ENCODE data around the gene XKR3.

Gene XKR3

DNA sequence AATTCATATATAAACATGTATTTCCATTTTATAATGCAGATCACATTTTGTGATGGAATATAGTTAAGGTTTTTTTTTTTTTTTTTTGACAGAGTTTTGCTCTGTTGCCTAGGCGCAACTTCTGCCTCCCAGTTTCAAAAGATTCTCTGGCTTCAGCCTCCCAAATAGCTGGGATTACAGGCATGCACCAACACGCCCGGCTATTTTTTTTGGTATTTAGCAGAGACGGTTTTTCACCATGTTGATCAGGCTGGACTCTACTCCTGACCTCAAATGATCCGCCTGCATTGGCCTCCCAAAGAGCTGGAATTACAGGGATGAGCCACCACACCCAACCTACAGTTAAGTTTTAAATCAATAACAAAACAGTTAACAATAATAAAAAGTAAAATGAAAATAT lies 18.8 kb downstream of the XKR3 start:
- TF ChIP-seq EZH2phosphoT487 (IDR thresholded peaks at IDR 0.05; ENCODE audit: low read depth) (no peak), CTCF (IDR thresholded peaks at IDR 0.05; ENCODE audit: low read depth, low read length) (no peak)
- no peaks in the 10 kb centered on the region for H3K36me3 ChIP-seq (replicated peaks; ENCODE audit: low read depth, low read length)
- H3K27ac ChIP-seq (ENCODE audit: low read length), result no peak overlapping the region
- no peak overlapping the region for H3K4me3 ChIP-seq (ENCODE audit: low read length)
- H3K9me3 ChIP-seq (ENCODE audit: insufficient read depth, low read length), result no peaks in the 10 kb centered on the region
- H2AFZ ChIP-seq (ENCODE audit: low read depth, low read length), result no peak overlapping the region
- H3K4me2 ChIP-seq (ENCODE audit: low read length), result no peak overlapping the region
- peaks cover 9% of the 10 kb centered on the region; the same call in 1 of the 2 replicates for H3K4me1 ChIP-seq (ENCODE audit: low read length)
- no peak overlapping the region for H3K9ac ChIP-seq (ENCODE audit: low read length)
- H4K20me1 ChIP-seq (ENCODE audit: insufficient read depth, low read length), result no peaks in the 10 kb centered on the region
- H3K79me2 ChIP-seq (ENCODE audit: low read length), result no peaks in the 10 kb centered on the region
- no peaks in the 10 kb centered on the region for H3K27me3 ChIP-seq (ENCODE audit: low read depth, low read length)

- no peak for TF ChIP-seq EZH2phosphoT487 (IDR thresholded peaks at IDR 0.05; ENCODE audit: low read depth)
- no peak for TF ChIP-seq CTCF (IDR thresholded peaks at IDR 0.05; ENCODE audit: low read depth, low read length)
- Histone ChIP-seq H3K9me3 (ENCODE audit: insufficient read depth, low read length) (no peaks in the 10 kb centered on the region), H3K4me1 (ENCODE audit: low read length) (0 out of 2 replicates have a peak, but pooled peaks cover 4% of the 10 kb centered on the region), H2AFZ (ENCODE audit: low read depth, low read length) (no peak overlapping the region), H3K79me2 (ENCODE audit: low read length) (no peaks in the 10 kb centered on the region), H3K4me2 (ENCODE audit: low read length) (no peak overlapping the region), H3K27ac (ENCODE audit: low read length) (no peak overlapping the region), H3K36me3 (replicated peaks; ENCODE audit: low read depth, low read length) (no peaks in the 10 kb centered on the region), H3K9ac (ENCODE audit: low read length) (no peak overlapping the region), H3K4me3 (ENCODE audit: low read length) (no peak overlapping the region), H4K20me1 (ENCODE audit: insufficient read depth, low read length) (no peaks in the 10 kb centered on the region), H3K27me3 (ENCODE audit: low read depth, low read length) (no peaks in the 10 kb centered on the region)
Measured at GRCh38 chr22:16804882-16805281, 20.3 kb downstream of the XKR3 start.

DNA sequence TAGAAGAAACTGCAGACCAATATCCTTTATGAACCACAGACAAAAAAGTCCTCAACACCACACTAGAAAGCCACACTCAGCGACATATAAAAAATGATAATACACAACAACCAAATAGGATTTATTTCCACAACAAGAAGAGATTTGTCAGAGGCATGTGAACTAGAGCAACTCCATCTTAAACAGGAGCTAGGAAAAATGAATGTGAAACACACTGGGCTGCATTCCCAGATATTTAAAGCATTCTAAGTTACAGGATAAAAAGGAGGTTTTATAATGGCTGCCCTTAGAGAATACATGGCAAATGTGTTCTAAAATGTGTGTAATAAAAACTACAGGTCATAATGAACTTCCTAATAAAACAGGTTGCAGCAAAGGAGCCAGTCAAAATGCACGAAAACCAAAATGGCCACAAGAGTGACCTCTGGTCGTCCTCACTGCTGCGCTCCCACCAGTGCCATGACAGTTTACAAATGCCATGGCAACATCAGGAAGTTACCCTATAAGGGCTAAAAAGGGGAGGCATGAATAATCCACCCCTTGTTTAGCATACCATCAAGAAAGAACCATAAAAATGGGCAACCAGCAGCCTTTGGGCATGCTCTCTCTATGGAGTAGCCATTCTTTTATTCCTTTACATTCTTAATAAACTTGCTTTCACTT lies 21.8 kb downstream of the XKR3 start:
- H3K36me3 ChIP-seq (replicated peaks; ENCODE audit: low read depth, low read length), result no peaks in the 10 kb centered on the region
- H3K27ac ChIP-seq (ENCODE audit: low read length), result no peak overlapping the region
- H2AFZ ChIP-seq (ENCODE audit: low read depth, low read length), result no peak overlapping the region
- H3K27me3 ChIP-seq (ENCODE audit: low read depth, low read length), result no peaks in the 10 kb centered on the region
- no peak overlapping the region for H3K9ac ChIP-seq (ENCODE audit: low read length)
- no peak overlapping the region for H3K4me3 ChIP-seq (ENCODE audit: low read length)
- TF ChIP-seq CTCF (IDR thresholded peaks at IDR 0.05; ENCODE audit: low read depth, low read length) (no peak), EZH2phosphoT487 (IDR thresholded peaks at IDR 0.05; ENCODE audit: low read depth) (no peak)
- H3K79me2 ChIP-seq (ENCODE audit: low read length), result no peaks in the 10 kb centered on the region
- H3K4me2 ChIP-seq (ENCODE audit: low read length), result no peak overlapping the region
- no peaks in the 10 kb centered on the region for H3K9me3 ChIP-seq (ENCODE audit: insufficient read depth, low read length)
- H4K20me1 ChIP-seq (ENCODE audit: insufficient read depth, low read length), result no peaks in the 10 kb centered on the region
- H3K4me1 ChIP-seq (ENCODE audit: low read length), result 0 out of 2 replicates have a peak, but pooled peaks cover 4% of the 10 kb centered on the region

GRCh38 chr22:16801571-16801970 lies 23.6 kb downstream of the XKR3 start:
- Histone ChIP-seq H3K4me1 (ENCODE audit: low read length) (0 out of 2 replicates have a peak, but pooled peaks cover 4% of the 10 kb centered on the region), H3K9me3 (ENCODE audit: insufficient read depth, low read length) (no peaks in the 10 kb centered on the region), H3K27ac (ENCODE audit: low read length) (no peak overlapping the region), H2AFZ (ENCODE audit: low read depth, low read length) (no peak overlapping the region), H3K4me3 (ENCODE audit: low read length) (no peak overlapping the region), H3K79me2 (ENCODE audit: low read length) (no peaks in the 10 kb centered on the region), H3K9ac (ENCODE audit: low read length) (no peak overlapping the region), H3K4me2 (ENCODE audit: low read length) (no peak overlapping the region), H3K36me3 (replicated peaks; ENCODE audit: low read depth, low read length) (no peaks in the 10 kb centered on the region), H3K27me3 (ENCODE audit: low read depth, low read length) (no peaks in the 10 kb centered on the region), H4K20me1 (ENCODE audit: insufficient read depth, low read length) (no peaks in the 10 kb centered on the region)
- no peak for TF ChIP-seq EZH2phosphoT487 (IDR thresholded peaks at IDR 0.05; ENCODE audit: low read depth)
- TF ChIP-seq CTCF (IDR thresholded peaks at IDR 0.05; ENCODE audit: low read depth, low read length), result no peak
